Left kidney (tissue), 2 donors: ENCODE measurements around the gene ANKIB1. TPM values are rescaled to one million over a fixed set of nuclear protein-coding genes. Genes with fewer than 3 reads are reported as not detected.
A peak's percentile ranks its signal among the peaks of the same experiment; 100 is the strongest.
"Not testable (repeated sequence)": the region's sequence is repeated elsewhere in the genome, so short reads cannot be mapped to it uniquely, and the experiment has no call there.

Experiments used
- DNase-seq: peaks from one replicate; pipeline ENCODE4 v3.0.0-alpha.2; 2013
- polyA plus RNA-seq: library from polyadenylated mRNA; unstranded; fragments of 120-200 nt; gene quantifications from one replicate; pipeline ENCODE4 v1.2.1, GENCODE V29; 2013; ENCODE audit not compliant: insufficient read length

The ANKIB1 gene
- polyA plus RNA-seq, 1 donor = 58.9 TPM

DNA sequence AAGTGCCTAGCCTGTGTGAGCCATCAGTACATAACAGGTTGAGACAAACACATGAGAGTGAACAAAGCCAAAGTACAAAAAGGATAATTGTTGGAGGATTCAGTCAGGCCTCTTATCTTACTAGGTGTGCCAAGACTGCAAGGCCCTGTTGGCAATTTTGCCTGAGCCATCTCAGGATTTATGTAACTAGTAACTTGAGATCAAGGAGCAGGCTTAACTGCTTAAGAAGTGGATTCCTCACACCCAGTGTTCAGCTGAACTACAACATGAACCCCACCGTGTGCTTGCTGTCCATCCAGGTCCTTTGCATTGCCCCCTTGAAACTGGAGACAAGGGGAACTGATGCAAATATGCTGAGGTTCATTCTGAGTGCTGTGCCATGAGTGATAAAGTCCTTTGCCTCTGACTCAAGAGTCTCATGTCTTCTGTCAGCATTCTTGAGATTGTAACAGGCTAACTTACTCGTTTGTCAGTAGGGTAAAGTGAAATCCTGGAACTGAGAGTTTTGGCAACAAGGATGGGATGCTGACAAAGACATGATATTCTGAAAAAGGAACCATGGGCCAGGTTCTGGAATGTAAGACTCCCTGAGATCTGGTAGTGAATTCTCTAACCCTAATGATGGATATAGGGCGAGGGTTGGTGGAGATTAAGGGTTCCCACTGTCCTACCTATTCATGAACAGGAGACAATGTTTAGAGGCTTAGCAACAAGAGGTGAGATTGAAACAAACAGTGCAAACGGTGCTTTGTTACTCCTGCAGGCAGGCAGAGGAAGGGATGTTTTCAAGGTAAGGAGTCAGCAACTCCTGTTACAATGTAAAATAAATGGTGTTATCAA is 157.4 kb downstream of the ANKIB1 start:
- no peak for DNase-seq

DNA sequence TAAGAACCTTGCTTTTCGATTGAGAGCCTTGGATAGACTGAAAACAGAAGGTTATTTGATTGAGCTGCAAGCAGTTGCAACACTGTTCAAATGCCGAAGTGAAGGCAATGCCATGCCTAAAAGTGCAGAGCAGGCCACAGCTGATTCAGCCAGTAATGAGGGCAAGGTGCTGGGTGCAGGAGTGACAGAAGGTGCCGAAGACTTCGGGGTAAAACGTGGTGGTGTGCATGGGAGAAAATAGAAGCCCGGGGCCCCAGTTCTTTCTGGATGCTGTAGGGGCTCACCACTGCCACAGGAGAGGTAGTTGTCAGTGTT is 157.9 kb downstream of the ANKIB1 start:
- no peak for DNase-seq

DNA sequence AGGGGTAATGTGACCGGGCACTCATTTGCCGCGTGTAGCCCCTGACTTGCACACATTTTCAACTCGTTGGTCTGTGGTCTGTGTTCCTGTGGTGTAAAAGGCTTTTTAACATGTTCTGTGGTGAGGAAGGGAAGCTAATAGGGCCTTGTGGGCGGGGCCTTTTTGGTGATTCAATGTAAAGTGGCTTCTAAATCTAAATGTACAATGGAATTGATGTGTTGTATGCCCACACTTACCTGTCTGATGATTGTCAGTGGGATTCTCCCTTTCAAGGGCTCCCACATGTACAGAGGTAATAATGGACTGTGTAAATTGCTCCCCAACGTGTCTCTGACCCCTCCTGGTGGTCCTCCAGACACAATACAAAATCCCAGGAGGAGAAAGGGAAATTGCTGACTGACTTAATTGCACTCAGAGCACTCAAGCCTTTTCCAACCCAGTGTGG is 158.4 kb downstream of the ANKIB1 start:
- no peak for DNase-seq

DNA sequence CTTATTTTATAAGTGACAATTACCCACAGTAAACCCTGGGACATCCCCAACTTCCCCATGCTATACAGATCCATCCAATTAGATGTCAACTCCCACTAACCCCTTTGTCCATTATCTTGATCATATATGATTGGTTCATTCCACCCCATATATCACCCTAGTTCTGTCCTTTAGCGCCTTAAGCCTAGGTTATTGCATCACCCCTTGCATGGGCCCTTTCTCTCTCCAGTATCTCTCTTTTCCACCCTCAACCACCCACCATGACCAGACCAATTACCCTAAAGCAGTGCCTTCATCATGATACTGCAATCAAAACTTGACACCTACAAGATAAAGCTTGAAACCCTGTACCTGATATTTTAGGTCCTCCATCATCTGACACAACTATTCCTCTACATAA is 163.6 kb downstream of the ANKIB1 start:
- no peak for DNase-seq

- DNase-seq = not testable (repeated sequence)
These were observed 164.4 kb downstream of the ANKIB1 start for GRCh38 chr7:92410162-92410561.

DNA sequence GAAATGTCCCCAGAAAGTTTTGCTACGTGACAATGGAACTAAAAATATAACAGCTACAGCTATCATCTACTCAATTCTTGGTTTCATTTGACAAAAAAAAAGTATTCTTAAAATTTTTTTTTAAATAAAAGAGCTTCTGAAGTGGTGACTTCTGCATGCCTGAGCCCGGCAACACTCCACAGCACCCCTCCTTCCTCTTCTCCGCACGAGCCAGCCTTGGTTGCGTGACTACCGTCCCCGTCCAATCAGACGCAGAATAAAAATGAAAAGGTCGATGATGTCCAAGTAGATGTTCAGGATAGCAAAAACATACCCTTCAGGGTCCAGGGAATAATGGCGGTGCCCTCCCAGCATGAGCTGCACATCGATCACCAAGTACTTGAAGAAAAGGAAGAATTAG is 167.0 kb downstream of the ANKIB1 start:
- DNase-seq = no peak

- no peak for DNase-seq
These were observed 167.8 kb downstream of the ANKIB1 start for GRCh38 chr7:92413550-92413949.

GRCh38 chr7:92415225-92415624 is 169.5 kb downstream of the ANKIB1 start:
- no peak for DNase-seq

DNA sequence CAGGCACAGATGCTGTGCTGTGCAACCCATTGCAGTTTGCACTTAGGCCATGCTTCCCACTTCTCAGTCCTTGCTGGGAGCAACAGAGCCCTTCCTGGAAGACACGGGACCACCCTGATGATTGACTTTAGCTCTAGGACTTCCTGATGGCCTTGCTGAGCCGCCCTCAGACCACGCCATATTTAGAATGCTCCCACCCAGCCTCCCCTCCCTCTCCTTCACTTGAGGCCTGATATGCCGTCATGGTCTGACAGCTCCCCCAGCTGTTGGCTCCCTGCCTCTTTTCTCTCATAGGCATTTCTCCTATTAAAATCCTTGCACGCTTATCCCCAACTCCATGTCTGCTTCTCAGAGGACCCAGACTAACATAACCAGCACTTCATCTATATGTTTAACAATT is 172.1 kb downstream of the ANKIB1 start:
- DNase-seq = no peak

- peak; percentile 46 for DNase-seq
These were observed 176.1 kb downstream of the ANKIB1 start for GRCh38 chr7:92421676-92422435.

- no peak for DNase-seq
These were observed 177.2 kb downstream of the ANKIB1 start for GRCh38 chr7:92422926-92423325.

DNA sequence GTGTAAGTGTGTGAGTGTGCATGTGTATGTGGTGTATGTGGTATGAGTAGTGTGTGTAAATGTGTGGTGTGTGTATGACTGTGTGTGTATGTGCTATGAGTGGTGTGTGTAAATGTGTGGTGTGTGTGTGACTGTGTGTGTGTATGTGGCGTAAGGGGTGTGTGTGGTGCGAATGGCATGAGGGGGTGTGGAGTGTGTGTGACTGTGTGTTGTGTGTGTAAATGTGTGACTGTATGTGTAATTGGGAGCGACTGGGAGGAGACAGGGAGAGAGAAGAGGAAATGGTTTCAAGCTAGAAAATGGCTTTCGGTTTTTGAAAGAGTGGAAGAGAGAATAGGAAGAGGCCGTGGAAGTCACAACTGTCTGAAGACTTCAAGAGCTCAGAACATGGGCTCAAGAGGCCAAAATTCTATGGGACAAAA is 177.9 kb downstream of the ANKIB1 start:
- no peak for DNase-seq

DNA sequence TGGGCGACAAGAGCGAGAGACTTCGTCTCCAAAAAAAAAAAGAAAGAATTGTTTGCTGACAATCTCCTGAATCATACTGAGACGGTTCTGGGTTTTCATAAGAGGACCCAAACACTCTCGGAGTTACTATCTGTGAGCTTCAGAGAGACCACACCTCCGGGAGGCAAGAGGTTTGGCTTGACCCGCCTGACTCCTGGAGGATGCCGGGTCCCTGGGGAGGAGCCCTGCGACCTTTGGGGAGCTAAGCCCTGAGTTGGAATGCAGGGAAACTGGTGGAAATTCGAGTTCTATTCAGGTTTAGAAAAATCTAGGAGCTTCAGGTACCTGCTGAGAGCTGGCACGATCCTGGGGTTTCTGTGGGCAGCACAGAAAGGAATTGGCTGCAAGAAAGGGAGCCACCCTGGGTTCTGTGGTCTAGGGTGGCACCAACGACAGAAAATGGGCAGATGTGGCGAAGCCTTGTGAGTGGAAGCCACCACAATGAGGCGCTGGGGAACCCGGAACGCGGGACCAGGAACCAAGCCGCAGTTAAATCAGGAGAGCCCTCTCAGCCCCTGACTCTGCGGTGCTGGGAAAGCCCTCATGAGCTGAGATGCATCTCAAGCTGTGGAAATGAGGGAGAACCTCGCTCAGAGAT is 179.7 kb downstream of the ANKIB1 start:
- DNase-seq = no peak

DNA sequence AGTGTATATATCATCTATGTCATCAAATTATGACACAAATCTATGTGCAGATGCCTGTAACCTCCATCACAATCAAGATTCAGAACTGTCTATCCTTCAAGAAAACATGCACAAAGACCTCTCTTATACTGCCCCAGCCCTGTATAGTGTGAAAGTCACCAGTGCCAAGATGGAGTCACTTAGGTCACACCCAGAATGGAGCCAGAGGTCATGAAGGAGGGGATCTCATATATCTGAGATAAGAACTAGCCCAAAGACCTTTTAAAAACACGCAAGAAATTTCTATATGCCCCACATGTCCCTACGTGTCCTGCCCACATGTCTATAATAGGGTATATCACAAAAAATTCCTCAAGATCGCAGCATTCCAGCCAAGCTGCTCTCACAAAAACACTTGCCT is 181.4 kb downstream of the ANKIB1 start:
- no peak for DNase-seq

GRCh38 chr7:92432299-92432946 is 186.6 kb downstream of the ANKIB1 start:
- DNase-seq = no peak

DNA sequence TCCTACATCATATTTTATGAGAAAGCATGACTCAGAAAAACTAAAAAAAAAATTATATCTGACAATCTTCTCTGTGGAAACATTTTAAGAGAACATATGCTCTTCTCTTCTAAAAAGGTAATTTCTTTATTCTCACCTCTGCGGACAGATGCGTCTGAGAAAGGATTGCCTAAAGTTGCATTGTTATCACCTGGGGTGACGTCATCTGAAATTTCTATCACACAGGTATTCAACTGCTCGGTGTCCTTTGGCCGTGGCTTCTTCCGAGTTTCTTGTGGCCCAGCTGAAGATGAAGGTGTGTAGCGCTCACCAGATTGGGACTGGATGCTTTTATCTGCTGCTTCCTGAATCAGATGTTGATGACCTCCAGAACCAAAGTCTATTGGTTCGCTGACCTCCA is 187.2 kb downstream of the ANKIB1 start:
- no peak for DNase-seq

DNA sequence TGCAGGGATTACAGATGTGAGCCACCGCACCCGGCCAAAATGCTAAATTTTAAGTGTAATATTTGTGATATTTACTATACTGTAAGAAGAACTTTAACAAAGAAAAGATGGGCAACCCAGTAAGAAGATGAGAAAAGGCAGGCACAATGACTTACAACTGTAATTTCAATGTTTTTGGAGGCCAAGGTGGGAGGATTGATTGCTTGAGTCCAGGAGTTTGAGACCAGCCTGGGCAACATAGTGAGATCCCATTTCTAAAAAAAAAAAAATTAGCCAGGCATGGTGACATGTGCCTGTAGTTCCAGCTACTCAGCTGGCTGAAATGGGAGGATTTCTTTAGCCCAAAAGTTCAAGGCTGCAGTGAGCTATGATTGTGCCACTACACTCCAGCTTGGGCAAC is 189.8 kb downstream of the ANKIB1 start:
- DNase-seq = no peak

GRCh38 chr7:92436612-92437445 is 191.1 kb downstream of the ANKIB1 start:
- no peak for DNase-seq

GRCh38 chr7:92437956-92438491 is 192.2 kb downstream of the ANKIB1 start:
- DNase-seq = no peak

DNA sequence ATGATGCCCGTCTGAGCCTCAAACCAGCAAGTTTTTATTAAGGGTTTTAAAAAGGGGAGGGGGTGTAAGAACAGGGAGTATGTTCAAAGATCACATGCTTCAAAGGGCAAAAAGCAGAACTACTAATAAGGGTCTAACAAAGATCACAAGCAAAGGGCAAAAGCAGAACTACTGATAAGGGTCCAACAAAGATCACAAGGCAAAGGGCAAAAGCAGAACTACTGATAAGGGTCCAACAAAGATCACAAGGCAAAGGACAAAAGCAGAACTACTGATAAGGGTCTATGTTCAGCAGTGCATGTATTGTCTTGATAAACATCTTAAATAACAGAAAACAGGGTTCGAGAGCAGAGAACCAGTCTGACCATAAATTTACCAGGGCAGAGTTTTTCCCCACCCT is 196.9 kb downstream of the ANKIB1 start:
- not testable (repeated sequence) for DNase-seq

DNA sequence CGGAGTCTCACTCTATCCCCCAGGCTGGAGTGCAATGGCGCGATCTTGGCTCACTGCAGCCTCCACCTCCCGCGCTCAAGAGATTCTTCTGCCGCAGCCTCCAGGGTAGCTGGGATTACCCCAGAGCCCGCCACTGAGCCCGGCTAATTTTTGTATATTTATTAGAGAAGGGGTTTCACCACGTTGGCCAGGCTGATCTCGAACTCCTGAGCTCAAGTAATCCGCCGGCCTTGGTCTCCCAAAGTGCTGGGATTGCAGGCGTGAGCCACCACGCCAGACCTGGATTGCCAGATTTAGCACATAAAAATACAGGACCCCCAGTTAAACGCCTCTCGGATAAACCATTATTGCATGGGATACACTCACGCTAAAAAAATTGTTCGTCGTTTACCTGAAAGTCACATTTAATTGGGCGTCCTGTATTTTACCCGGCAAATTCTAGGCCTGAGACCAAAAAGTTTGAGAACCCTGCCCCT is 201.1 kb downstream of the ANKIB1 start:
- no peak for DNase-seq
